Measurements from ENCODE around the gene RAP1B. TPM values are rescaled to one million over a fixed set of nuclear protein-coding genes. Genes with fewer than 3 reads are reported as not detected.

Gene RAP1B
- total RNA-seq, 4 donors from 2014 or later = 180 to 380 (median 224) TPM

- intact Hi-C loops (cut with DNase I; ENCODE audit: low total_unique reads) = no loop called here
- no peaks in the 10 kb centered on the region for H3K27me3 ChIP-seq
- TF ChIP-seq CTCF (IDR thresholded peaks at IDR 0.05) = no peak
- TF ChIP-seq EP300 (IDR thresholded peaks at IDR 0.05; ENCODE audit: low read depth) = no peak
- no peak for TF ChIP-seq POLR2A (IDR thresholded peaks at IDR 0.05)
- no peak for TF ChIP-seq POLR2AphosphoS5 (IDR thresholded peaks at IDR 0.05)
- DNase-seq = no peak
- whole genome bisulfite sequencing, 2 donors (ENCODE audit: low coverage in 1 of 2) = 88 to 89% methylated on average over 7 of the region's 7 CpGs
- H3K27ac ChIP-seq = no peak overlapping the region
- in situ Hi-C loops (cut with MboI; ENCODE audit: low pct_ligation_motif_present in 1 of 4, low pct_unique_long_range_greater_than_20kb in 1 of 4, low sequenced_read_pairs in 3 of 4) = no loop called here
- H3K4me3 ChIP-seq = no peak overlapping the region
- no peaks in the 10 kb centered on the region for H3K9me3 ChIP-seq
- peaks cover 5 to 64% (median 23%) of the 10 kb centered on the region in 4 donors for H3K4me1 ChIP-seq
- H3K36me3 ChIP-seq = peaks cover 0 to 3% (median 0%) of the 10 kb centered on the region in 4 donors
Observed at GRCh38 chr12:68630598-68630997, 19.9 kb downstream of the RAP1B start.

- DNase-seq = no peak
- TF ChIP-seq EP300 (IDR thresholded peaks at IDR 0.05; ENCODE audit: low read depth) (no peak), POLR2AphosphoS5 (IDR thresholded peaks at IDR 0.05) (no peak), CTCF (IDR thresholded peaks at IDR 0.05) (no peak), POLR2A (IDR thresholded peaks at IDR 0.05) (no peak)
- peaks cover 5 to 67% (median 25%) of the 10 kb centered on the region in 4 donors for H3K4me1 ChIP-seq
- H3K27ac ChIP-seq = no peak overlapping the region
- in situ Hi-C loops (cut with MboI; ENCODE audit: low pct_ligation_motif_present in 1 of 4, low pct_unique_long_range_greater_than_20kb in 1 of 4, low sequenced_read_pairs in 3 of 4) (no loop called here), intact Hi-C loops (cut with DNase I; ENCODE audit: low total_unique reads) (no loop called here)
- no peak overlapping the region for H3K4me3 ChIP-seq
- peaks cover 0 to 3% (median 0%) of the 10 kb centered on the region in 4 donors for H3K36me3 ChIP-seq
- H3K27me3 ChIP-seq = no peaks in the 10 kb centered on the region
- no peaks in the 10 kb centered on the region for H3K9me3 ChIP-seq
- WGBS, 2 donors (ENCODE audit: low coverage in 1 of 2) = 70 to 84% methylated on average over 3 of the region's 3 CpGs
Observed at GRCh38 chr12:68631227-68631626, 20.5 kb downstream of the RAP1B start.

- peaks cover 5 to 77% (median 30%) of the 10 kb centered on the region in 4 donors for H3K4me1 ChIP-seq
Observed at GRCh38 chr12:68632486-68632885, 21.8 kb downstream of the RAP1B start.

More at GRCh38 chr12:68632486-68632885, 21.8 kb downstream of the RAP1B start:
- TF ChIP-seq POLR2A (IDR thresholded peaks at IDR 0.05) = no peak
- TF ChIP-seq EP300 (IDR thresholded peaks at IDR 0.05; ENCODE audit: low read depth) = no peak
- no peak for TF ChIP-seq POLR2AphosphoS5 (IDR thresholded peaks at IDR 0.05)
- TF ChIP-seq CTCF (IDR thresholded peaks at IDR 0.05) = no peak
- H3K27me3 ChIP-seq = no peaks in the 10 kb centered on the region
- H3K4me3 ChIP-seq = no peak overlapping the region
- no peak for DNase-seq
- intact Hi-C loops (cut with DNase I; ENCODE audit: low total_unique reads) (no loop called here), in situ Hi-C loops (cut with MboI; ENCODE audit: low pct_ligation_motif_present in 1 of 4, low pct_unique_long_range_greater_than_20kb in 1 of 4, low sequenced_read_pairs in 3 of 4) (no loop called here)
- H3K27ac ChIP-seq = no peak overlapping the region
- H3K36me3 ChIP-seq = peaks cover 0 to 3% (median 0%) of the 10 kb centered on the region in 4 donors
- H3K9me3 ChIP-seq = no peaks in the 10 kb centered on the region
